GM23338 (cell line): ENCODE measurements around the gene ESR1. TPM values are rescaled to one million over a fixed set of nuclear protein-coding genes. Genes with fewer than 3 reads are reported as not detected.
"Not testable (repeated sequence)": the region's sequence is repeated elsewhere in the genome, so short reads cannot be mapped to it uniquely, and the experiment has no call there.

ENCODE experiments used
- ATAC-seq: fragments of 200-7000 bp; cut with Tn5 transposase; 3 replicates; pipeline ENCODE4 v1.9.1; 2020
- DNase-seq: peaks from one replicate; pipeline ENCODE4 v3.0.0-alpha.2; 2015; ENCODE audit warnings: low spot score
- H2AFZ ChIP-seq: fragments of 200-600 bp; sonication (generic); 2 replicates; pipeline ENCODE4 v1.8.0; 2016; ENCODE audit warnings: antibody characterized with exemption, mild to moderate bottlenecking, moderate library complexity
- H3F3A ChIP-seq: fragments of 200-600 bp; sonication (generic); replicated peaks from 2 replicates; pipeline ENCODE4 v1.8.0; 2017; ENCODE audit warnings: antibody characterized with exemption, mixed run types, low read depth
- H3K27ac ChIP-seq: fragments of 200-600 bp; sonication (generic); 2 replicates; pipeline ENCODE4 v1.6.1; 2016; ENCODE audit warnings: low read depth
- H3K27me3 ChIP-seq: fragments of 200-600 bp; sonication (generic); 2 replicates; pipeline ENCODE4 v1.8.0; 2016; ENCODE audit warnings: mild to moderate bottlenecking, mixed run types, moderate library complexity; ENCODE audit not compliant: insufficient read depth
- H3K36me3 ChIP-seq: fragments of 200-600 bp; sonication (generic); 2 replicates; pipeline ENCODE4 v1.8.0; 2016; ENCODE audit warnings: mild to moderate bottlenecking; ENCODE audit not compliant: insufficient read depth
- H3K4me1 ChIP-seq: fragments of 200-600 bp; sonication (generic); 2 replicates; pipeline ENCODE4 v1.8.0; 2016; ENCODE audit warnings: mild to moderate bottlenecking, moderate library complexity; ENCODE audit not compliant: insufficient read depth
- H3K4me2 ChIP-seq: fragments of 200-600 bp; sonication (generic); 2 replicates; pipeline ENCODE4 v1.7.1; 2017; ENCODE audit warnings: mixed run types
- H3K4me3 ChIP-seq: fragments of 200-600 bp; sonication (generic); 2 replicates; pipeline ENCODE4 v1.6.1; 2016; ENCODE audit warnings: mixed run types
- H3K79me2 ChIP-seq: fragments of 200-600 bp; sonication (generic); replicated peaks from 2 replicates; pipeline ENCODE4 v1.8.0; 2017; ENCODE audit warnings: mild to moderate bottlenecking; ENCODE audit not compliant: insufficient read depth
- H3K9me2 ChIP-seq: fragments of 200-600 bp; sonication (generic); 2 replicates; pipeline ENCODE4 v1.8.0; 2017; ENCODE audit not compliant: insufficient read depth
- H4K20me1 ChIP-seq: fragments of 200-600 bp; sonication (generic); replicated peaks from 2 replicates; pipeline ENCODE4 v1.8.0; 2017; ENCODE audit warnings: mild to moderate bottlenecking; ENCODE audit not compliant: insufficient read depth
- H3K27ac Mint-ChIP-seq: 2 replicates; pipeline ENCODE4 v1.8.0; 2020; ENCODE audit warnings: inconsistent platforms, mild to moderate bottlenecking, moderate library complexity, mixed read lengths
- H3K27me3 Mint-ChIP-seq: 3 replicates; pipeline ENCODE4 v1.8.0; 2022; ENCODE audit warnings: low read depth, mild to moderate bottlenecking, moderate library complexity, mixed read lengths, inconsistent platforms; ENCODE audit not compliant: insufficient read depth, poor library complexity
- H3K36me3 Mint-ChIP-seq: 3 replicates; pipeline ENCODE4 v1.8.0; 2021; ENCODE audit warnings: low read depth, mild to moderate bottlenecking, inconsistent platforms, moderate library complexity, mixed read lengths
- H3K4me1 Mint-ChIP-seq: 3 replicates; pipeline ENCODE4 v1.8.0; 2020; ENCODE audit warnings: mild to moderate bottlenecking, inconsistent platforms, mixed read lengths
- H3K4me3 Mint-ChIP-seq: 3 replicates; pipeline ENCODE4 v1.8.0; 2021; ENCODE audit warnings: moderate library complexity, mild to moderate bottlenecking, inconsistent platforms, mixed read lengths
- H3K9me3 Mint-ChIP-seq: 3 replicates; pipeline ENCODE4 v1.8.0; 2020; ENCODE audit warnings: moderate library complexity, mild to moderate bottlenecking, inconsistent platforms, mixed read lengths
- CREB1 ChIP-seq: fragments of 250-450 bp; sonication (Bioruptor Pico); IDR thresholded peaks from 2 replicates; pipeline ENCODE4 v1.5.0; 2020; ENCODE audit warnings: low read depth, mild to moderate bottlenecking, moderate library complexity
- ETS1 ChIP-seq: IDR thresholded peaks from 2 replicates; pipeline ENCODE4 v1.6.1; 2016; ENCODE audit warnings: antibody characterized with exemption
- EZH2 ChIP-seq: fragments of 200-600 bp; sonication (generic); IDR thresholded peaks from one replicate; pipeline ENCODE4 v1.8.0; 2017; ENCODE audit warnings: antibody characterized with exemption, mild to moderate bottlenecking, low read depth; ENCODE audit not compliant: unreplicated experiment
- EZH2phosphoT487 ChIP-seq: fragments of 200-600 bp; sonication (generic); IDR thresholded peaks from one replicate; pipeline ENCODE4 v1.8.1; 2018; ENCODE audit warnings: antibody characterized with exemption; ENCODE audit not compliant: unreplicated experiment
- JUNB ChIP-seq: IDR thresholded peaks from one replicate; pipeline ENCODE4 v1.6.1; 2016; ENCODE audit warnings: antibody characterized with exemption; ENCODE audit not compliant: unreplicated experiment
- NANOG ChIP-seq: IDR thresholded peaks from 2 replicates; pipeline ENCODE4 v1.6.1; 2016; ENCODE audit warnings: antibody characterized with exemption, borderline replicate concordance
- POLR2AphosphoS5 ChIP-seq: IDR thresholded peaks from 2 replicates; pipeline ENCODE4 v1.6.1; 2016; ENCODE audit warnings: antibody characterized with exemption, low read depth
- REST ChIP-seq: IDR thresholded peaks from one replicate; pipeline ENCODE4 v1.6.1; 2018; ENCODE audit warnings: antibody characterized with exemption; ENCODE audit not compliant: unreplicated experiment
- STAT1 ChIP-seq: IDR thresholded peaks from one replicate; pipeline ENCODE4 v1.6.1; 2016; ENCODE audit warnings: antibody characterized with exemption; ENCODE audit not compliant: unreplicated experiment
- ZNF114 ChIP-seq: fragments of 250-450 bp; sonication (Bioruptor Pico); IDR thresholded peaks from 2 replicates; pipeline ENCODE4 v1.5.0; 2020; ENCODE audit warnings: mild to moderate bottlenecking, moderate library complexity
- ZNF331 ChIP-seq: fragments of 250-450 bp; sonication (Bioruptor Pico); IDR thresholded peaks from 2 replicates; pipeline ENCODE4 v1.5.0; 2020; ENCODE audit warnings: low read depth, mild to moderate bottlenecking, moderate library complexity
- polyA plus RNA-seq: library from polyadenylated mRNA; unstranded; fragments of >200 nt; fragmentation: Nextera tagmentation; extraction: Ambion mirVana; gene quantifications from 2 replicates; pipeline ENCODE4 v1.2.1, GENCODE V29; 2016
- total RNA-seq: library from RNA; depleted of rRNA; stranded (reverse); fragments of >200 nt; shearing (Covaris generic); gene quantifications from 2 replicates; pipeline ENCODE4 v1.2.3, GENCODE V29; 2014

Gene ESR1
- total and polyA plus RNA-seq, 2 experiments from 2014 or later: 0.94 TPM; not detected in 1

GRCh38 chr6:152026291-152026690 is 218.8 kb downstream of the ESR1 start:
- H4K20me1 ChIP-seq: no peaks in the 10 kb centered on the region
- Mint-ChIP-seq H3K27ac (no peak overlapping the region), H3K9me3 (peaks cover 47% of the 10 kb centered on the region), H3K27me3 (peaks cover 4% of the 10 kb centered on the region), H3K4me1 (no peaks in the 10 kb centered on the region), H3K4me3 (no peak overlapping the region), H3K36me3 (peaks cover 20% of the 10 kb centered on the region; the same call in 2 of the 3 replicates)
- ATAC-seq (no peak), DNase-seq (no peak)
- no peaks in the 10 kb centered on the region; the same call in 1 of the 2 replicates for H3K9me2 ChIP-seq
- no peak overlapping the region for H3K4me2 ChIP-seq
- 0 out of 2 replicates have a peak, but pooled peaks cover 9% of the 10 kb centered on the region for H3K36me3 ChIP-seq
- H3K27me3 ChIP-seq: no peaks in the 10 kb centered on the region
- no peaks in the 10 kb centered on the region for H3F3A ChIP-seq
- no peak for TF ChIP-seq ZNF331 (CRISPR knock-in tag)
- TF ChIP-seq POLR2AphosphoS5: no peak
- TF ChIP-seq ZNF114 (CRISPR knock-in tag): no peak
- no peak for TF ChIP-seq ETS1
- TF ChIP-seq NANOG: no peak
- no peak for TF ChIP-seq REST
- TF ChIP-seq EZH2: no peak
- TF ChIP-seq JUNB: no peak
- TF ChIP-seq EZH2phosphoT487: no peak
- TF ChIP-seq STAT1: no peak
- no peak for TF ChIP-seq CREB1 (CRISPR knock-in tag)
- H3K4me3 ChIP-seq: no peak overlapping the region
- no peak overlapping the region for H2AFZ ChIP-seq
- no peak overlapping the region for H3K27ac ChIP-seq
- no peaks in the 10 kb centered on the region for H3K4me1 ChIP-seq
- H3K79me2 ChIP-seq: no peaks in the 10 kb centered on the region

- not testable (repeated sequence) for H3K27ac Mint-ChIP-seq, H2AFZ ChIP-seq
- H3K9me3 Mint-ChIP-seq: peaks cover 48% of the 10 kb centered on the region
Measured at GRCh38 chr6:152026744-152027143, 219.3 kb downstream of the ESR1 start.

GRCh38 chr6:152033765-152034164 is 226.3 kb downstream of the ESR1 start:
- H3K4me3 Mint-ChIP-seq, H3K79me2 ChIP-seq, H3K36me3 ChIP-seq, H3K9me2 ChIP-seq, ATAC-seq, H3K4me2 ChIP-seq, H3K27ac Mint-ChIP-seq, H4K20me1 ChIP-seq, H3K4me3 ChIP-seq, H3K4me1 ChIP-seq, H3F3A ChIP-seq, DNase-seq, H3K4me1 Mint-ChIP-seq, H3K27ac ChIP-seq, H2AFZ ChIP-seq, H3K36me3 Mint-ChIP-seq, H3K27me3 Mint-ChIP-seq, H3K27me3 ChIP-seq: not testable (repeated sequence)
- peaks cover 35% of the 10 kb centered on the region for H3K9me3 Mint-ChIP-seq

More at GRCh38 chr6:152026744-152027143, 219.3 kb downstream of the ESR1 start:
- not testable (repeated sequence) for H3K27me3 Mint-ChIP-seq, H3K79me2 ChIP-seq, H3K4me2 ChIP-seq, H3F3A ChIP-seq, H3K4me3 ChIP-seq, H3K9me2 ChIP-seq, H3K4me1 Mint-ChIP-seq, H4K20me1 ChIP-seq, ATAC-seq, H3K27me3 ChIP-seq, H3K4me1 ChIP-seq, DNase-seq, H3K36me3 ChIP-seq, H3K4me3 Mint-ChIP-seq, H3K27ac ChIP-seq
- peaks cover 20% of the 10 kb centered on the region; the same call in 2 of the 3 replicates for H3K36me3 Mint-ChIP-seq
